Measurements from ENCODE around the gene PARD3B.

Gene PARD3B

DNA sequence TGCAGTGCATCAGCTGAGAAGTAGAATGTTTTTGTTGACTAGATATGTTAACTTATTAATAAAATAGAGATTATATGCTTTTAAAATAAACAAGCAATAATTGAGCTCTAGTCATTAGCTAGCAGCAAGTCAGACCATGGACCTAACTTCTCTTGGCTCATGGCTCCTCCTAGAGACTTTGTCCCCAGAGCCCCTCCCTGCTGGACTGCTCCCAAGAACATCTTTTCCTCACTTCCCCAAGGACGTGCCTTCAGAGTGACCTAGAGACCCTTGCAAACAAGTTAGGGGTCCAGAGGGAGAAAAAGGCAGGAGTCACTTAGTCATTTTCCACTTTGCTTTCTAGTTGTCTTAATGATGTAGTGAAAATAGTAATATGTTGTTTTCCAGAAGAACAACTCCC is 824.5 kb downstream of the PARD3B start:
- DNase-seq: no peak

DNA sequence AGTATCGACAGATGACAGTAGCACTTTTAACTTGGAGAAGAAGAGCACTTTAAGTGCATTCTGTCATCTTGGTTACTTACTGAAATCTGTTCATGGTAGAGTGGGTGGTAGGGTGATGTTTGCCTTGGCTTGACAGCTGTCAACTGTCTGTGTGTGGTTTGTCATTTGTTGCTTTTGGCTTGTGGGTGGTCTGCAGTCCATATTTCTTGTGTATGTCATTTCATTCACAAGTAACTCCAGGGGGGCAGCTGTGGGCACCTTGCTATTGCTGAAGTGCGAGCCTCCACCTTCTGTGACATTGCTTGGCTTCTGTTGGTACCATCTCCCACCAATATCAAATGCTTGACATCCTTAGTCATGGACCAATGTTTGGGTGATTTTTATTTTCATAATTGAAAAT is 825.5 kb downstream of the PARD3B start:
- DNase-seq: no peak

- DNase-seq: no peak
Measured at GRCh38 chr2:205372141-205372540, 826.9 kb downstream of the PARD3B start.

- DNase-seq: no peak
Measured at GRCh38 chr2:205375461-205376448, 830.5 kb downstream of the PARD3B start.

- no peak for DNase-seq
Measured at GRCh38 chr2:205377324-205377723, 832.0 kb downstream of the PARD3B start.

DNA sequence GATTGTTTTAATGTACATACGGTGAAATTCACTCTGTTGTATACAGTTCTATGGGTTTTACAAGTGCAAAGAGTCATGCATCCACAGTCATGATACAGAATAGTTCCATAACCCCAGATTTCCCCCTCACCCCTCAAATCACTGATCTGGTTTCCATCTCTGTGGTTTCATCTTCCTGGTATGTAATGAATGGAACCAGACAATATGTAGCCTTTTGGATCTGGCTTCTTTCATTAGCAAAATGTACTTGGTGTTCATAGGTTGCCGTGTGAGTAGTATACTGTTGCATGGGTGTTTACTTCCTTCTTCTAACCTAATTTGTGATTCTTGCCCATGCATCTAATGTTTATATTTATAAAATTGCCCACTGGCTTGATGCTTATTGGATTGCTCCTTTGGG is 838.3 kb downstream of the PARD3B start:
- no peak for DNase-seq

DNA sequence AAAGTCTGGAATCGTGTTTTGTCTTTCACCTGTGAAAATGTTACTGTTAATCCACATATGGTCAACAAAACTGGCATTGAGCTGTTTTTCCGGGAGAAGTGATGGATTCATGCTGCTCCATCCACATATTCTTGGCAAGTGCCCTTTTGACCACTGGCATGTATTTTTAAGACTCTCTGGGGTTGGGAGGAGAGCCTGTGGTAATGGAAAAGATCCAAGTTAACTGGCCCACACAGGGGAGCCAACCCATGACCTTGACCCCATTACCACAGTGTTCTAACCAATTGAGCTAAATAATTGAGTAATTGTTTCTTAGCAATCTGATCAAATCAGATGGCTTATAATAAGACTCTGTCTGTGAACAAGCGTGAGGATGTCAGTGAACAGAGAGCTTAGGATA is 840.8 kb downstream of the PARD3B start:
- DNase-seq: no peak

DNA sequence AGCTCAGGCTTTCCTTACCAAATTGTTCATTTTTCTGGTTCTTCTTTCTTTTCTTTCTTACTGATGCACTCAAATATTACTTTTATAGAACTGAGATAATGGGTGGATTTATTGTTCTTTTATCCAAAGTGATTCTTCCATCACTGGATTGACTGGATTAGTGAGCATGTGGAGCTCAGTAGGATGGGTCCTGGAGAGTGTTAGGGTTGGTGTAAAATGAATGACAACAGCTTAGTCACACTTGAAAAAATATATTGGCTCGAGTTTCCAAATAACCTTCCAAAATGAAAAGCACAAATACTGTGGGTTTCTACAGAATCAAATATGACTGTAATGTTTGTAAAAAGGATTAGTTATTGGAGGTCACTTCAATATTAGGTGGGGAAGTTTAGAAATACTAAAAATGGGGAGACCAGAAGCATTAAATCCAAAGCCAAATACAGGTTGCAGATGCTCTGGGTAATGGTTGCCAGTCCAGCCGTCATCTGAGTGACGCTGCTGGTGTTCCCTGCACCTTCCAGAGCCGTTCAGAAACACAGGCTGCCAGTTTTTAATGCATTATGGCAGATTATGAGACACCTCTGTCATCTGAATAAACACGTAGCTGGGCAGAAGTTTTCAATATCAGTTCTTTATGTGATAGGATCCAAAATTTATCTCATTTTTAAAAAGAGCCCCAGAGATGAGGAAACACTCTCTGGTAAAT is 842.2 kb downstream of the PARD3B start:
- no peak for DNase-seq

DNA sequence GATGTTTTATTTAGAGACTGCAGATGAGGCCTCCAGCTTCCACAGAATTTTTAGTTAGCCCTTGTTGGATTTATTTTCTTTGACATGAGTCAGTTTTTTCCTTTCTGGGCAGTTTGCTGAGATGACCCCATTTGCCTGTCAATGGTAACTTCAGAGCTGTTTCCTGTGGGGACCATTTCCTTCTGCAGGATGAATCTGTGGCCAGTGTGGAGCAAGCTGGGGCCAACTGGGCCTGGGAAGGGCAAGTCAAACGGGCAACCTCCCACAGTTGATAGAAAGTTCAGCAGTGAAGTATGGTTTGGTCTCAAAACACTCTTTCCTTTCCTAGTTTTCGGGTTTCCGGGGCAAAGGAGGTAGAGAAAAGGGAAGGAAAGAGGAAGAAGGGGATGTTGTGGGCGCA is 845.6 kb downstream of the PARD3B start:
- no peak for DNase-seq

DNA sequence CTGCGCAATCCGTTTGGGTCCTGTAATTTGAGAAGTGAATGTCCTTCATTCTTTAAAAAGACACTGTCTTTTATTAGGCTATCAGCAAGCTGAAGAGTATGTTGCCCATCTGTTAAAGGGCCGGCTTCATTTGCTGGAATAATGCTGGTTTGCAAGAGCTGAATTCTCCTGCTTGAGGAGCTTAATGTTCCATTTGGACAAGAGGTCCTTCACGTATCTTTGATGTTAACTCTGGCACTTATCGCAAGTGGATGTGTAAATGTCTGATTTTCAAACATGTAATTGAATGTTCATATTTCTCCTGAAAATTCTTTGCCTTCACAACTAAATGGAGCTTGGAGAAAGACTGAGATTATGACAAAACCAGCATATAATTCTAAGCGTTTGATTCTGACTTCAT is 856.2 kb downstream of the PARD3B start:
- DNase-seq: no peak

DNA sequence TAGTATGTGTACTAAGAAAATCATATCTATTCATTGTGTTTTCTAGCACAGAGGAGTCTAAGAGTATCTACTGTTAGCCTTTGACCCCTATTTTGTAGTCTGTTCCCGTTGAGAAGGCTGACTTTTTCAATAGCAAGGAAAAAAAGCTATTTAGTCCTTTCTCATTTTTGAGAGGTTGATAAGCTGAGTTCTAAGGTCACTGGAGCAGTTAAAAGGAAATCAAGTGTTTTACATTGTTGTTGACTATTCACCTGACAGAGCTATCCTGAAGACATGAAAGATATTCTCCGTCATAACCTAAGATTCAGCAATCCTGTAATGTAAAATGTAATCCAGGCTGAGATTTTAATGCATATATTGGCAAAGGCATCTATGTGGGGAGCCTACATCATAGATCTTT is 856.7 kb downstream of the PARD3B start:
- no peak for DNase-seq

GRCh38 chr2:205403244-205403825 is 858.1 kb downstream of the PARD3B start:
- no peak for DNase-seq

- no peak for DNase-seq
Measured at GRCh38 chr2:205405194-205405593, 859.9 kb downstream of the PARD3B start.

- DNase-seq: no peak
Measured at GRCh38 chr2:205405752-205406151, 860.5 kb downstream of the PARD3B start.

GRCh38 chr2:205407984-205408383 is 862.7 kb downstream of the PARD3B start:
- no peak for DNase-seq

- no peak for DNase-seq
Measured at GRCh38 chr2:205408696-205409095, 863.4 kb downstream of the PARD3B start.

DNA sequence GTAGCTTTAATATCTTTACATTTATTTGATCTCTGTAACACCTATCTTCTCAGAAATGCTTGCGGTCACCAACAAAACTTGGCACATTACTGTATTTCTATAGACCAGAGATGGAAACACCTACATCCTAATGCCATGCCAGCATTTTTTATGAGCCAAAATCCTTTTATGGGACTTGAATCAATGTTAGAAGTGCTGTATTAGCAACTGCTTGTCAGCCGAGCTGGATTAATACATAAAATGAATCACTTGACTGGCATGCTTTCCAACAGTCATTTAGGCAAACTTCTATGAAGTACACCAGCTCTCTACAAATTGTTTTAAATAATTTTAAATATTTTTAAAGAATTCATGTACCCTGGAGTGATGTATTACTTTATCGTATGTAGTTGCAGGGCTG is 864.1 kb downstream of the PARD3B start:
- no peak for DNase-seq

- no peak for DNase-seq
Measured at GRCh38 chr2:205411558-205411957, 866.3 kb downstream of the PARD3B start.

DNA sequence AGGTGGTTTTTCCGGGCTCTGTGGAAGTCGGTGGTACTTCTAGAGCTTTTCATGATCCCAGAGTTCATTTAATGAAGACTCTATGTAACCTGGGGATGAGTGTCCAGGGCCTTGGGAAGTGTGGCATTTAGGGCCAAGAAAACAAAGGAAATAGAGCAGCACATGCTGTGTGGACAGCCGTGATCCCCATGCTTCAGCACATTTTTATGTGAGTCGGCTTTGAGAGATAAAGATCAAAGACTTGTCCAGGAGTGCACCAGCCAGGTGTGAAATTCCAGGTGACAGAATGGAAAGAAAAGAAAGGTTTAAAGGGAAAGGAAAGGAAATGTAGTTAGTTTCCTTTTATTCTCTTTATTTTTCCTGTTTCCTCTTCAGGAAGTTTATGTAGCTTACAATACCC is 879.1 kb downstream of the PARD3B start:
- no peak for DNase-seq

DNA sequence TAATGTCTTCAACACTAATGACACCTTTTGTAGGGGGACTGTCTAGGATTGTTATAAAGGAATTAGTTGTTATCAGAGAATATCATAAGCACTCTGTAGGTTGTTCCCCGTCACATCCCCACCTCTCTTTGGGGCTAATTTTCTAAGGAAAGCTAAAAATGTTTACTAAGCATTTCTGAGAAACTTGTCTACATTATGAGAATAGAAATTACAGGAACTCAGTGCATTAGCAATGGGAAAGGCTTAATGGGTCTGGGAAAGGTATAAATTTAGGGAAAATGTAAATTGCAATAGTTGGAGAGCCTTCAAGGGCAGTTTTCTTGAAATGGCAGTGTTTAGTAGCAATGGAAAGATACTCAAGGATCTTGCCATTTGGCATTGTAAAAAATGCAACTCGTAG is 879.8 kb downstream of the PARD3B start:
- DNase-seq: no peak

GRCh38 chr2:205427112-205427511 is 881.8 kb downstream of the PARD3B start:
- no peak for DNase-seq

- DNase-seq: no peak
Measured at GRCh38 chr2:205428811-205429210, 883.5 kb downstream of the PARD3B start.

DNA sequence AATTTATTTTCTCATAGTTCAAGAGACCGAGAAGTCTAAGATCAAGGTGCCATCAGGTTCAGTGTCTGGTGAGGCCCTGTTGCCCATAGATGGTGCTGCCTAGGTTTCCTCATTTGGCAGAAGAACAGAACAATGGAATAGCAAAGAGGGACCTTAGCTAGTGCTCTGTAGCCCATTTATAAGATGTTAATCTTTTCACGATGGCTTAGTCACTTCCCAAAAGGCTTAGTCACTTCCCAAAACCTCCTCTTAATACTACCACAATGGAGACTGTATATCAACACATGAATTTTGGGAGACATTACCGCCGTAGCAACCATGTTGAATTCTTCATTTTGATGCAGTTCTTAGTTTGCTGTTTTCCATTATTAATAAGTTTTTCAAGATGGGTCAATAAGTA is 890.7 kb downstream of the PARD3B start:
- no peak for DNase-seq

DNA sequence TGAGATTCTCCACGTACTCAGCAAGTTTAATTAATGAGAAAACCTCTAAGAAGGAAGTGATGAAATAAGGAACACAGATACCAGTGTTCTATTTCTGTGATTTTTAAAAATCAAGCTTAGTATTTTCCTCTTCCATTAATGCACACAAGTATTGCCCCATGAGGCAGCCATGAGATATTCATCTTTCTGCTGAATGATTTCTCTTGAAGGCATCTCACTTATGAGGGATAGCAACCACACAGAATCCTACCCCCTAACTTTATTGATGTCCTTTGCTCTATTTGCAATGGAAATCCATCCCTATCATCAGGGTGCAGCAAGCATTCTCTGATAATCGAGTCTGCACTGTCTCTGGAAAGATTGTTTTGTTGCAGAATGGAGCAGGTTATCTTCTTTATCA is 893.0 kb downstream of the PARD3B start:
- DNase-seq: no peak
